Astrocyte of the spinal cord (primary cell): ENCODE results near the gene ALG2.

Experiments
- DNase-seq: peaks from one replicate; pipeline ENCODE4 v3.0.0; 2011; ENCODE audit warnings: low read depth, low spot score
- H3K4me3 ChIP-seq: 2 replicates; pipeline ENCODE4 v1.5.1; 2011; ENCODE audit warnings: low read depth, mild to moderate bottlenecking, low read length, moderate library complexity
- CTCF ChIP-seq: IDR thresholded peaks from 2 replicates; pipeline ENCODE4 v1.5.1; 2012; ENCODE audit warnings: low read depth, mild to moderate bottlenecking, low read length, inconsistent platforms
- in situ Hi-C: cut with HindIII; loops from 2 replicates; pipeline ENCODE4 v1.10.0; 2017; ENCODE audit warnings: low sequenced_read_pairs

The ALG2 gene

GRCh38 chr9:99182356-99182755, 39.4 kb downstream of the ALG2 start:
- H3K4me3 ChIP-seq: no peak overlapping the region
- no peak for DNase-seq
- in situ Hi-C loops: no loop called here
- TF ChIP-seq CTCF: no peak

- in situ Hi-C loops: no loop called here
- TF ChIP-seq CTCF: no peak
- DNase-seq: peak; percentile 64
- no peak overlapping the region for H3K4me3 ChIP-seq
Observed at GRCh38 chr9:99181621-99182020, 40.1 kb downstream of the ALG2 start.

- DNase-seq: no peak
- no peak for TF ChIP-seq CTCF
- in situ Hi-C loops: no loop called here
- no peak overlapping the region for H3K4me3 ChIP-seq
Observed at GRCh38 chr9:99181206-99181605, 40.5 kb downstream of the ALG2 start.

GRCh38 chr9:99180662-99181061, 41.1 kb downstream of the ALG2 start:
- in situ Hi-C loops: no loop called here
- no peak for TF ChIP-seq CTCF
- no peak overlapping the region for H3K4me3 ChIP-seq
- no peak for DNase-seq

GRCh38 chr9:99180199-99180598, 41.5 kb downstream of the ALG2 start:
- TF ChIP-seq CTCF: no peak
- in situ Hi-C loops: no loop called here
- no peak overlapping the region for H3K4me3 ChIP-seq
- no peak for DNase-seq

- no peak for TF ChIP-seq CTCF
- no peak for DNase-seq
- in situ Hi-C loops: no loop called here
- H3K4me3 ChIP-seq: no peak overlapping the region
Observed at GRCh38 chr9:99178912-99179872, 42.5 kb downstream of the ALG2 start.
